IPS DF 6.9 (cell line): ENCODE results near the gene ALPL.

ENCODE experiments used
- DNase-seq: peaks from one replicate; pipeline ENCODE4 v3.0.0-alpha.2; 2013; ENCODE audit warnings: low read depth, low spot score
- H3K27ac ChIP-seq: one replicate; pipeline ENCODE4 v1.5.1; 2013; ENCODE audit warnings: low read length, control low read depth
- H3K27me3 ChIP-seq: 2 replicates; pipeline ENCODE4 v1.6.1; 2013; ENCODE audit warnings: mild to moderate bottlenecking, low read length; ENCODE audit not compliant: control insufficient read depth, insufficient read depth
- H3K36me3 ChIP-seq: 2 replicates; pipeline ENCODE4 v1.6.1; 2013; ENCODE audit warnings: low read length; ENCODE audit not compliant: control insufficient read depth, insufficient read depth
- H3K4me1 ChIP-seq: 2 replicates; pipeline ENCODE4 v1.6.1; 2013; ENCODE audit warnings: low read length; ENCODE audit not compliant: control insufficient read depth, insufficient read depth
- H3K4me3 ChIP-seq: 2 replicates; pipeline ENCODE4 v1.5.1; 2013; ENCODE audit warnings: mild to moderate bottlenecking, low read length
- H3K9me3 ChIP-seq: 2 replicates; pipeline ENCODE4 v1.6.1; 2013; ENCODE audit warnings: low read length, inconsistent platforms; ENCODE audit not compliant: control insufficient read depth, insufficient read depth
- WGBS: extraction: QIAGEN DNeasy Blood & Tissue Kit; methylation state at CpG from one replicate; pipeline ENCODE4 v1.1.7; 2013; ENCODE audit warnings: mixed read lengths, missing lambda C conversion rate; ENCODE audit not compliant: insufficient read length, insufficient coverage; 5-methylcytosine and 5-hydroxymethylcytosine counted together

ALPL gene

GRCh38 chr1:21618059-21618458 lies 108.8 kb downstream of the ALPL start:
- DNase-seq, result no peak
- Histone ChIP-seq H3K9me3 (no peaks in the 10 kb centered on the region), H3K36me3 (no peaks in the 10 kb centered on the region), H3K4me3 (no peak overlapping the region), H3K27me3 (no peaks in the 10 kb centered on the region), H3K4me1 (peaks cover 9% of the 10 kb centered on the region), H3K27ac (no peak overlapping the region)
- no CpG with 5 or more reads among the region's 7 CpGs for WGBS

GRCh38 chr1:21618561-21619374 lies 109.5 kb downstream of the ALPL start:
- Histone ChIP-seq H3K9me3 (no peaks in the 10 kb centered on the region), H3K4me3 (no peak overlapping the region), H3K27ac (no peak overlapping the region), H3K36me3 (no peaks in the 10 kb centered on the region), H3K4me1 (peaks cover 9% of the 10 kb centered on the region), H3K27me3 (no peaks in the 10 kb centered on the region)
- no peak for DNase-seq
- WGBS, result no CpG with 5 or more reads among the region's 22 CpGs

DNA sequence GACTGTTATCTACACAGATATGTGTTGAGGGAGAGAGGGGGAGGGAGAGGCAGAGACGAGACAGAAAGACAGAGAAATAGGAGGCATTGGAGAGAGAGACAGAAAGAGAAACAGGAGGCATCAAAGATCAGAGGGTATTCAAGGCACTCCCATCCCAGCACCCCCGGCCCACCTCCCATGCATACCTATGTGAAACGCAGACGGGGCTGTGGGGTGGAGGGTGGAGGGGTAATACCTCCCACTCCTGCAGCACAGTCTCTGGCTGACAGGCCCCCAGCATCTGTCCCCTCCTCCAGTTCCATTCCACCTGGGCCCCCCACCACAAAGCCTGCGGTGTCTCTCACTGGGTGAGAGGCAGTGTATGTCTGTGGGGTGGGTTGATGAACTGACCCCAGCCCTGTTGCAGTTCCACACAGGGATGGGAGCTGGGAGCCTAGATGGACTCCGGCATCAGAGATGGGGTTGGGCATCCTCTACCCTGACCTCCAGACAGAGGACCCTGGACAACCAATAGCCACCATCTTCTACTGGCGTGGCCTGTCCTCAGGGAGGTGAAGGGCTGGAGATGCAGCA lies 110.2 kb downstream of the ALPL start:
- Histone ChIP-seq H3K9me3 (no peaks in the 10 kb centered on the region), H3K4me3 (no peak overlapping the region), H3K27ac (no peak overlapping the region), H3K27me3 (no peaks in the 10 kb centered on the region), H3K36me3 (no peaks in the 10 kb centered on the region), H3K4me1 (peaks cover 9% of the 10 kb centered on the region)
- DNase-seq, result no peak
- no CpG with 5 or more reads among the region's 7 CpGs for WGBS

DNA sequence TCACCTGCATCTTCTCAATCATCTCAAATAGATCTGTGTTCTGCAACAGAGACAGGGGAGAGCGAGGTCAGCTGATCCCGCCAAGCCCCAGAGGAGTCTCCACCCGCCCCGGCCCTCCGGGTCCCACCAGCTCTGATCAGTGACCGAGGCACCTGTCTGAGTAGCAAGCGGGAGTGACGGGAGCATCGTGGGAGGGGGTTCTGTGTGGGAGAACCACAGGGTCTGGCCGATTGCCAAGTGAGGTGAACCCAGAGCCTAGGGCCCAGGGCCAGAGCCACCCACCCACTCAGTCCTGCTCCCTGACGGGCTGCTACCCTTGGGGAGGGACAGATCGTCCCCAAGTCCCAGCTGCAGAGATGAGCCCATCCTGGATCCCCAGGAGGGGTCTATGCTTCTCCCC lies 110.8 kb downstream of the ALPL start:
- peaks cover 9% of the 10 kb centered on the region for H3K4me1 ChIP-seq
- H3K27me3 ChIP-seq, result no peaks in the 10 kb centered on the region
- no peak overlapping the region for H3K27ac ChIP-seq
- no peak overlapping the region for H3K4me3 ChIP-seq
- no peaks in the 10 kb centered on the region for H3K36me3 ChIP-seq
- no peak for DNase-seq
- WGBS, result no CpG with 5 or more reads among the region's 12 CpGs
- no peaks in the 10 kb centered on the region for H3K9me3 ChIP-seq

DNA sequence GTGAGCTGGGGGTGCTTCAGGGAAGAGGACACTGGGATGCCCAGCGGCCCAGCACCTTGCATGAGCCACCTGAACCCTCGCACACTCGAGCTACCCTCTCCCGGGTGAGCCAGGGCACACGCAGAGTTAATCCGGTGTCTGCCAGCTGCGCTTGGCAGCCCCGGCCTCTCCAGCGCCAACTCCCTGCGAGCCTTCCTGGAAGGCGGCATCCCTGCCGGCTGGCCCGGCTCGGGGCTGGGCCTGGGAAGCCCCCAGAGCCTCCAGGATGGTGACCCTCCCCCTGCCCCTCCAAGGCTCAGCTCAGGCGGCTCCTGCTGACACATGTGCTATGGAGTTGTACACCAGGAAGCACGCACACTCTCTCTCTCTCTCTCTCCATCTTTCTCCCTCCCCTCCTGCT lies 111.3 kb downstream of the ALPL start:
- H3K4me3 ChIP-seq, result no peak overlapping the region
- H3K4me1 ChIP-seq, result peaks cover 9% of the 10 kb centered on the region
- H3K36me3 ChIP-seq, result no peaks in the 10 kb centered on the region
- no peaks in the 10 kb centered on the region for H3K9me3 ChIP-seq
- no CpG with 5 or more reads among the region's 16 CpGs for WGBS
- no peak for DNase-seq
- H3K27ac ChIP-seq, result no peak overlapping the region
- no peaks in the 10 kb centered on the region for H3K27me3 ChIP-seq

DNA sequence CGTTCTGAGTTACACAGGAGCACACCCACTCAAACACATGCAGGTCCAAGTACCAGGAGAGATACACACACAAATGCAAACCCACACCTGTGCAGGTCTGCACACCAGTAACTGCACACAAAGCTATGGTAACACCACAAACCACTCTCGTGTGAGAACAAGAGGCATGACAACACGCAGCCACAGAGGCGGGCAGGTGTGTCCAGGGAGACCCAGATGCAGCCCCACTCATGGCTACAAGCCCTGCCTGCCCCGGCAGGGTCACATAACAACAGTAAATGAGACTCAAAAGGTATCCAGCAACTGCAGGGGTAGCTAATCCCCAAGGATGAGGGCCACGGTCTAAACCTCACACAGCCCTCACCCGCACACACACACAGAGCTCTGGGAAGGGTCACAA lies 111.8 kb downstream of the ALPL start:
- Histone ChIP-seq H3K4me1 (peaks cover 9% of the 10 kb centered on the region), H3K4me3 (no peak overlapping the region), H3K27ac (no peak overlapping the region), H3K36me3 (no peaks in the 10 kb centered on the region), H3K27me3 (no peaks in the 10 kb centered on the region), H3K9me3 (no peaks in the 10 kb centered on the region)
- WGBS, result no CpG with 5 or more reads among the region's 7 CpGs
- DNase-seq, result no peak

DNA sequence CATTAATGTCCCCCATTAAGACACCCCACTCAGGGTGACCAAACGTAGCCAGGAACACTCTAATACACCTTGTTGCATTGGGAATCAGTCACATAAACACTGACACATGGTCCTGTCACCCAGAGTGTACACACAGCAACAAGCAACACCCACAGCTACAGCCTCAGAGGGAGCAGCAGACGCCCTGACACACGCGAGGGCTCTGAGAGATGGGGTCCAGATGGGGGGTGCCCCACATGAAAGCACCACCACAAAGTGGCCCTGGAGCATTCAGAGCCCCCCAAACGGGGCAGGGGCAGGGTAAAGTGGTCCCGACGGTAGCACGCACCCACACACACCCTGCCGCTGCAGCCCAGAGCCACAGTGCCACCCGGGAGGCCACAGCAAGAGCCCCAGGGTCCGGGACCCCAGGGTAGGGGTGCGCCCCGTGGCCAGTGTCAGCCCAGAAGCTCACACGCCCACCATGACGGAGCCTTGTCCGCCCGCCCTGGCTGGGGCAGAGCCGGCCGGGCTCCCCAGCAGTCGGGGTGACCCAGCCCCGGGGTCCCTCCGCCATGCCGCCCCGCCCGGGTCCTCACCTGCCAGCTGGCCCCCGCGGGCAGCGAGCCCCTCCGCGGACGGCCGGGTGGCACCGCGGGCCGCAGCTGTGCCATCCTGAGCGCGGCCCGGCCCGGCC lies 112.7 kb downstream of the ALPL start:
- H3K27me3 ChIP-seq, result no peaks in the 10 kb centered on the region
- WGBS, result no CpG with 5 or more reads among the region's 39 CpGs
- peak overlapping the region; percentile 50; the same call in 1 of the 2 replicates for H3K4me3 ChIP-seq
- no peaks in the 10 kb centered on the region for H3K9me3 ChIP-seq
- H3K36me3 ChIP-seq, result no peaks in the 10 kb centered on the region
- H3K4me1 ChIP-seq, result peaks cover 9% of the 10 kb centered on the region
- H3K27ac ChIP-seq, result no peak overlapping the region
- no peak for DNase-seq

- H3K27me3 ChIP-seq, result no peaks in the 10 kb centered on the region
Observed at GRCh38 chr1:21622466-21623315, 113.5 kb downstream of the ALPL start.

DNA sequence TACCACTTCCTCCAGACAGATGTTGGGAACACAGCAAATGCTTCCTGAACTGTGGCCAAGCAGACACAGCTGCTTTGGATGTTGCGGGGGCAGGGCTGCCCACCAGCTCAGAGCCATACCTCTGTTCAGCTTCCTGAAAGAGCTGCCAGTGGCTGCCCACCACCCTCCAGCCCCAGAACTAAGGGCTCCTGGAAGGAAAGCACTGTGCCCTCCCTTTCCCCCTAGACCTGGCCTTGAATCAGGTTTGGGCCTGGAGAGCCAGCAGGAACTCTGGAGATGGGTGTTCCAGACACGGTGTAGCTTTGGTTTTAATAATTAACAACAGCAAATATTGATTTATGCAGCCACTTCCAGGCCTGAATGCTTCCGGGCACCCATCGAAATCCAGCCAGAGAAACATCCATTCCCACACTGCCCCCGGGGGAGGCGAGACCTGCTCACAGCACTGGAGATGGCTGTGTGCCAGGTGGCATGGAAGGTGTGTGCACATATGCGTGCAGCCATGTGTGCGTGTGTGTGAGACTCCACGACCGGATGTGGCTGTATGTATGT lies 114.3 kb downstream of the ALPL start:
- DNase-seq, result no peak
- Histone ChIP-seq H3K4me3 (no peak overlapping the region), H3K27ac (no peak overlapping the region), H3K36me3 (no peaks in the 10 kb centered on the region), H3K4me1 (peaks cover 9% of the 10 kb centered on the region), H3K27me3 (no peaks in the 10 kb centered on the region), H3K9me3 (no peaks in the 10 kb centered on the region)
- WGBS, result no CpG with 5 or more reads among the region's 10 CpGs

More at GRCh38 chr1:21622466-21623315, 113.5 kb downstream of the ALPL start:
- no peaks in the 10 kb centered on the region for H3K9me3 ChIP-seq
- WGBS, result no CpG with 5 or more reads among the region's 62 CpGs
- no peak for DNase-seq
- H3K4me1 ChIP-seq, result peaks cover 9% of the 10 kb centered on the region
- no peak overlapping the region for H3K27ac ChIP-seq
- H3K4me3 ChIP-seq, result peak overlapping the region; percentile 50; the same call in 1 of the 2 replicates
- H3K36me3 ChIP-seq, result no peaks in the 10 kb centered on the region
